HL-60 (cell line): Measurements from ENCODE around the gene BSG.

Experiments used
- DNase-seq, 2 experiments: peaks; one replicate each; pipeline ENCODE4 v3.0.0-alpha.2; 2010 to 2020; ENCODE audit warnings: low read depth in 1 of 2, low spot score in 1 of 2
- H3K27ac ChIP-seq: fragments of 250-450 bp; sonication (Bioruptor Pico); replicated peaks from 2 replicates; pipeline ENCODE4 v1.5.1; 2020; ENCODE audit warnings: mild to moderate bottlenecking, moderate library complexity
- H3K27me3 ChIP-seq: fragments of 250-450 bp; sonication (Bioruptor Pico); 2 replicates; pipeline ENCODE4 v1.5.1; 2021; ENCODE audit warnings: mild to moderate bottlenecking, moderate library complexity; ENCODE audit not compliant: insufficient read depth, poor library complexity, severe bottlenecking
- H3K4me3 ChIP-seq: replicated peaks from 2 replicates; pipeline ENCODE4 v1.5.1; 2011; ENCODE audit warnings: mild to moderate bottlenecking, control low read depth, low read length; ENCODE audit not compliant: insufficient read depth
- CTCF ChIP-seq: IDR thresholded peaks from one replicate; pipeline ENCODE4 v1.5.1; 2011; ENCODE audit warnings: low read length, control low read depth, inconsistent platforms; ENCODE audit not compliant: insufficient read depth
- GABPA ChIP-seq: IDR thresholded peaks from 2 replicates; pipeline ENCODE4 v1.6.1; 2012; ENCODE audit warnings: low read depth
- POLR2AphosphoS5 ChIP-seq: IDR thresholded peaks from 2 replicates; pipeline ENCODE4 v1.6.1; 2012; ENCODE audit warnings: low read depth
- SPI1 ChIP-seq: IDR thresholded peaks from 2 replicates; pipeline ENCODE4 v1.6.1; 2012; ENCODE audit warnings: low read depth, mild to moderate bottlenecking, borderline replicate concordance
- TF ChIP-seq, protein P1 (sequence below): IDR thresholded peaks from 2 replicates; pipeline ENCODE4 v1.6.1; 2012; ENCODE audit warnings: low read depth; ENCODE audit not compliant: insufficient replicate concordance

BSG gene

GRCh38 chr19:629961-630714 lies 57.7 kb downstream of the BSG start:
- DNase-seq: no peak
- H3K4me3 ChIP-seq: no peak overlapping the region
- no peak overlapping the region for H3K27ac ChIP-seq
- H3K27me3 ChIP-seq: no peaks in the 10 kb centered on the region
- TF ChIP-seq CTCF (no peak), POLR2AphosphoS5 (no peak), SPI1 (no peak), GABPA (no peak)
- TF ChIP-seq, protein P1, sequence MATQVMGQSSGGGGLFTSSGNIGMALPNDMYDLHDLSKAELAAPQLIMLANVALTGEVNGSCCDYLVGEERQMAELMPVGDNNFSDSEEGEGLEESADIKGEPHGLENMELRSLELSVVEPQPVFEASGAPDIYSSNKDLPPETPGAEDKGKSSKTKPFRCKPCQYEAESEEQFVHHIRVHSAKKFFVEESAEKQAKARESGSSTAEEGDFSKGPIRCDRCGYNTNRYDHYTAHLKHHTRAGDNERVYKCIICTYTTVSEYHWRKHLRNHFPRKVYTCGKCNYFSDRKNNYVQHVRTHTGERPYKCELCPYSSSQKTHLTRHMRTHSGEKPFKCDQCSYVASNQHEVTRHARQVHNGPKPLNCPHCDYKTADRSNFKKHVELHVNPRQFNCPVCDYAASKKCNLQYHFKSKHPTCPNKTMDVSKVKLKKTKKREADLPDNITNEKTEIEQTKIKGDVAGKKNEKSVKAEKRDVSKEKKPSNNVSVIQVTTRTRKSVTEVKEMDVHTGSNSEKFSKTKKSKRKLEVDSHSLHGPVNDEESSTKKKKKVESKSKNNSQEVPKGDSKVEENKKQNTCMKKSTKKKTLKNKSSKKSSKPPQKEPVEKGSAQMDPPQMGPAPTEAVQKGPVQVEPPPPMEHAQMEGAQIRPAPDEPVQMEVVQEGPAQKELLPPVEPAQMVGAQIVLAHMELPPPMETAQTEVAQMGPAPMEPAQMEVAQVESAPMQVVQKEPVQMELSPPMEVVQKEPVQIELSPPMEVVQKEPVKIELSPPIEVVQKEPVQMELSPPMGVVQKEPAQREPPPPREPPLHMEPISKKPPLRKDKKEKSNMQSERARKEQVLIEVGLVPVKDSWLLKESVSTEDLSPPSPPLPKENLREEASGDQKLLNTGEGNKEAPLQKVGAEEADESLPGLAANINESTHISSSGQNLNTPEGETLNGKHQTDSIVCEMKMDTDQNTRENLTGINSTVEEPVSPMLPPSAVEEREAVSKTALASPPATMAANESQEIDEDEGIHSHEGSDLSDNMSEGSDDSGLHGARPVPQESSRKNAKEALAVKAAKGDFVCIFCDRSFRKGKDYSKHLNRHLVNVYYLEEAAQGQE: no peak

- Histone ChIP-seq H3K27me3 (no peaks in the 10 kb centered on the region), H3K27ac (peak overlapping the region; percentile 79)
Measured at GRCh38 chr19:632579-633067, 60.2 kb downstream of the BSG start.

More at GRCh38 chr19:632579-633067, 60.2 kb downstream of the BSG start:
- TF ChIP-seq POLR2AphosphoS5: no peak
- TF ChIP-seq SPI1: no peak
- TF ChIP-seq, protein P1: no peak
- no peak for TF ChIP-seq GABPA
- TF ChIP-seq CTCF: no peak
- peak; percentile 40 to 69 for DNase-seq
- peak overlapping the region; percentile 92 for H3K4me3 ChIP-seq
